Measurements from ENCODE around the gene ZNF77.
A peak's percentile ranks its signal among the peaks of the same experiment; 100 is the strongest.

Gene ZNF77

DNA sequence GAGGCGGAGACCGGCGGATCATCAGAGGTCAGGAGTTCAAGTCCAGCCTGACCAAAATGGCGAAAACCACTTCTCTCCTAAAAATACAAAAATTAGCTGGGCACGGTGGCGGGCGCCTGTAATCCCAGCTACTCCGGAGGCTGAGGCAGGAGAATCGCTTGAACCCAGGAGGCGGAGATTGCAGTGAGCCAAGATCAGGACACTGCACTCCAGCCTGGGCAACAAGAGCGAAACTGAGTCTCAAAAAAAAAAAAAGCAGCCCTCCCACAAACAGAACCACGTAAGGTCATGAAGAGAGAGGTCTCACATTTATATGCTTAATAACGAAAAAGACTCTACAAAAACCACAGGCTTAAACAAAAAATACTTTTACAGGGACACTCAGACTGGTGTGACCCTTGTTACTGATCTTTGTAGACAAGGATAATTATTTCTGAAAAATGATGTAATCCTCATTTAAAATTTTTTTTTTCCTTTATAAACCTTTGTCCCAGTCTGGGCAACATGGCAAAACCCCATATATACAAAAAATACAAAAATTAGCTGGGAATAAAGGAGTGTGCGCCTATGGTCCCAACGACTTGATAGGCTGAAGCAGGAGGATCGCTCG lies 909 bp upstream of the ZNF77 start (continued):
- TF ChIP-seq ZNF362 (tag by site-specific recombination; IDR thresholded peaks at IDR 0.05), result no peak
- TF ChIP-seq ZNF266 (tag by site-specific recombination; IDR thresholded peaks at IDR 0.05; ENCODE audit: low read depth), result no peak
- TF ChIP-seq ZNF211 (tag by site-specific recombination; IDR thresholded peaks at IDR 0.05; ENCODE audit: low read depth), result no peak
- TF ChIP-seq ZNF394 (tag by site-specific recombination; IDR thresholded peaks at IDR 0.05; ENCODE audit: borderline replicate concordance), result peak; percentile 94; the same call in 1 of the 2 replicates
- 0 out of 2 replicates have a peak, but pooled peaks have one; percentile 8 for TF ChIP-seq REST (tag by site-specific recombination; IDR thresholded peaks at IDR 0.05)
- TF ChIP-seq HOXA7 (CRISPR knock-in tag; IDR thresholded peaks at IDR 0.05; ENCODE audit: borderline replicate concordance), result no peak
- TF ChIP-seq ZNF324 (tag by site-specific recombination; IDR thresholded peaks at IDR 0.05), result 0 out of 2 replicates have a peak, but pooled peaks have one; percentile 5
- no peak for TF ChIP-seq ZNF776 (tag by site-specific recombination; IDR thresholded peaks at IDR 0.05; ENCODE audit: borderline replicate concordance)
- peak; percentile 10; the same call in 1 of the 2 replicates for TF ChIP-seq PATZ1 (tag by site-specific recombination; IDR thresholded peaks at IDR 0.05)
- TF ChIP-seq ZBTB17 (tag by site-specific recombination; IDR thresholded peaks at IDR 0.05), result peak; percentile 67; the same call in 1 of the 2 replicates
- TF ChIP-seq, protein P1, sequence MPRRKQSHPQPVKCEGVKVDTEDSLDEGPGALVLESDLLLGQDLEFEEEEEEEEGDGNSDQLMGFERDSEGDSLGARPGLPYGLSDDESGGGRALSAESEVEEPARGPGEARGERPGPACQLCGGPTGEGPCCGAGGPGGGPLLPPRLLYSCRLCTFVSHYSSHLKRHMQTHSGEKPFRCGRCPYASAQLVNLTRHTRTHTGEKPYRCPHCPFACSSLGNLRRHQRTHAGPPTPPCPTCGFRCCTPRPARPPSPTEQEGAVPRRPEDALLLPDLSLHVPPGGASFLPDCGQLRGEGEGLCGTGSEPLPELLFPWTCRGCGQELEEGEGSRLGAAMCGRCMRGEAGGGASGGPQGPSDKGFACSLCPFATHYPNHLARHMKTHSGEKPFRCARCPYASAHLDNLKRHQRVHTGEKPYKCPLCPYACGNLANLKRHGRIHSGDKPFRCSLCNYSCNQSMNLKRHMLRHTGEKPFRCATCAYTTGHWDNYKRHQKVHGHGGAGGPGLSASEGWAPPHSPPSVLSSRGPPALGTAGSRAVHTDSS (tag by site-specific recombination; IDR thresholded peaks at IDR 0.05), result no peak
- no peak for TF ChIP-seq GLI2 (tag by site-specific recombination; IDR thresholded peaks at IDR 0.05; ENCODE audit: borderline replicate concordance, low read depth)
- TF ChIP-seq KLF17 (tag by site-specific recombination; IDR thresholded peaks at IDR 0.05), result no peak
- TF ChIP-seq ZSCAN23 (tag by site-specific recombination; IDR thresholded peaks at IDR 0.05), result no peak
- TF ChIP-seq, protein P2, sequence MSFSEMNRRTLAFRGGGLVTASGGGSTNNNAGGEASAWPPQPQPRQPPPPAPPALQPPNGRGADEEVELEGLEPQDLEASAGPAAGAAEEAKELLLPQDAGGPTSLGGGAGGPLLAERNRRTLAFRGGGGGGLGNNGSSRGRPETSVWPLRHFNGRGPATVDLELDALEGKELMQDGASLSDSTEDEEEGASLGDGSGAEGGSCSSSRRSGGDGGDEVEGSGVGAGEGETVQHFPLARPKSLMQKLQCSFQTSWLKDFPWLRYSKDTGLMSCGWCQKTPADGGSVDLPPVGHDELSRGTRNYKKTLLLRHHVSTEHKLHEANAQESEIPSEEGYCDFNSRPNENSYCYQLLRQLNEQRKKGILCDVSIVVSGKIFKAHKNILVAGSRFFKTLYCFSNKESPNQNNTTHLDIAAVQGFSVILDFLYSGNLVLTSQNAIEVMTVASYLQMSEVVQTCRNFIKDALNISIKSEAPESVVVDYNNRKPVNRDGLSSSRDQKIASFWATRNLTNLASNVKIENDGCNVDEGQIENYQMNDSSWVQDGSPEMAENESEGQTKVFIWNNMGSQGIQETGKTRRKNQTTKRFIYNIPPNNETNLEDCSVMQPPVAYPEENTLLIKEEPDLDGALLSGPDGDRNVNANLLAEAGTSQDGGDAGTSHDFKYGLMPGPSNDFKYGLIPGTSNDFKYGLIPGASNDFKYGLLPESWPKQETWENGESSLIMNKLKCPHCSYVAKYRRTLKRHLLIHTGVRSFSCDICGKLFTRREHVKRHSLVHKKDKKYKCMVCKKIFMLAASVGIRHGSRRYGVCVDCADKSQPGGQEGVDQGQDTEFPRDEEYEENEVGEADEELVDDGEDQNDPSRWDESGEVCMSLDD (tag by site-specific recombination; IDR thresholded peaks at IDR 0.05), result no peak
- no peak for TF ChIP-seq ZNF549 (tag by site-specific recombination; IDR thresholded peaks at IDR 0.05)
- TF ChIP-seq ZFP41 (tag by site-specific recombination; IDR thresholded peaks at IDR 0.05; ENCODE audit: borderline replicate concordance), result no peak
- no peak for TF ChIP-seq ZNF140 (tag by site-specific recombination; IDR thresholded peaks at IDR 0.05)
- no peak for TF ChIP-seq ZNF596 (tag by site-specific recombination; IDR thresholded peaks at IDR 0.05)
- TF ChIP-seq ZNF19 (tag by site-specific recombination; IDR thresholded peaks at IDR 0.05; ENCODE audit: low read depth), result no peak
- peak; percentile 55; the same call in 1 of the 2 replicates for TF ChIP-seq ATF2 (tag by site-specific recombination; IDR thresholded peaks at IDR 0.05; ENCODE audit: low read depth)
- TF ChIP-seq, protein P3, sequence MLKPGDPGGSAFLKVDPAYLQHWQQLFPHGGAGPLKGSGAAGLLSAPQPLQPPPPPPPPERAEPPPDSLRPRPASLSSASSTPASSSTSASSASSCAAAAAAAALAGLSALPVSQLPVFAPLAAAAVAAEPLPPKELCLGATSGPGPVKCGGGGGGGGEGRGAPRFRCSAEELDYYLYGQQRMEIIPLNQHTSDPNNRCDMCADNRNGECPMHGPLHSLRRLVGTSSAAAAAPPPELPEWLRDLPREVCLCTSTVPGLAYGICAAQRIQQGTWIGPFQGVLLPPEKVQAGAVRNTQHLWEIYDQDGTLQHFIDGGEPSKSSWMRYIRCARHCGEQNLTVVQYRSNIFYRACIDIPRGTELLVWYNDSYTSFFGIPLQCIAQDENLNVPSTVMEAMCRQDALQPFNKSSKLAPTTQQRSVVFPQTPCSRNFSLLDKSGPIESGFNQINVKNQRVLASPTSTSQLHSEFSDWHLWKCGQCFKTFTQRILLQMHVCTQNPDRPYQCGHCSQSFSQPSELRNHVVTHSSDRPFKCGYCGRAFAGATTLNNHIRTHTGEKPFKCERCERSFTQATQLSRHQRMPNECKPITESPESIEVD (tag by site-specific recombination; IDR thresholded peaks at IDR 0.05), result 0 out of 2 replicates have a peak, but pooled peaks have one; percentile 23
- TF ChIP-seq ZNF629 (tag by site-specific recombination; IDR thresholded peaks at IDR 0.05), result peak; percentile 75

All from HEK293 (cell line).